ENCODE data around the gene PTPRN. TPM values are rescaled to one million over a fixed set of nuclear protein-coding genes. Genes with fewer than 3 reads are reported as not detected.

Gene PTPRN
- total RNA-seq, 4 donors from 2014 or later, result 0.12 to 1.0 TPM; not detected in 2

DNA sequence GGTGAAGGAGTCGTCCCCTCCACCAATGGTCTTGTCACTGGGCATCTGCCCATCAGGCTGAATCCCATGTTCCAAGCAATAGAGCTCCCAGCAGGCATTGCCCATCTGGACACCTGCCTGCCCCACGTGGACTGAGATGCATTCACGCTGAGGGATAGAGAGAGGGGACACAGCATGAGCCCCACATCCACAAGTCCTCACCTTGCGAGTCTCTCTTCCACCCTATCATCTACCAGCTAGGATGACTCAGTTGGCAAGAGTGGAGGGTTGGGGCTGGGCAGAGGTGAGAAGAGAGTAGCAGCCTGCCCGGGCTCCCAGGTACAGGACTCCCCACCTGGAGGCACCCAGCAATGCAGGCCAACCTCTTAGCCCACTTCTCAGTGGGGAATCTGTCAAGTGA is 57.1 kb downstream of the PTPRN start:
- TF ChIP-seq, protein P1, sequence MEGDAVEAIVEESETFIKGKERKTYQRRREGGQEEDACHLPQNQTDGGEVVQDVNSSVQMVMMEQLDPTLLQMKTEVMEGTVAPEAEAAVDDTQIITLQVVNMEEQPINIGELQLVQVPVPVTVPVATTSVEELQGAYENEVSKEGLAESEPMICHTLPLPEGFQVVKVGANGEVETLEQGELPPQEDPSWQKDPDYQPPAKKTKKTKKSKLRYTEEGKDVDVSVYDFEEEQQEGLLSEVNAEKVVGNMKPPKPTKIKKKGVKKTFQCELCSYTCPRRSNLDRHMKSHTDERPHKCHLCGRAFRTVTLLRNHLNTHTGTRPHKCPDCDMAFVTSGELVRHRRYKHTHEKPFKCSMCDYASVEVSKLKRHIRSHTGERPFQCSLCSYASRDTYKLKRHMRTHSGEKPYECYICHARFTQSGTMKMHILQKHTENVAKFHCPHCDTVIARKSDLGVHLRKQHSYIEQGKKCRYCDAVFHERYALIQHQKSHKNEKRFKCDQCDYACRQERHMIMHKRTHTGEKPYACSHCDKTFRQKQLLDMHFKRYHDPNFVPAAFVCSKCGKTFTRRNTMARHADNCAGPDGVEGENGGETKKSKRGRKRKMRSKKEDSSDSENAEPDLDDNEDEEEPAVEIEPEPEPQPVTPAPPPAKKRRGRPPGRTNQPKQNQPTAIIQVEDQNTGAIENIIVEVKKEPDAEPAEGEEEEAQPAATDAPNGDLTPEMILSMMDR (IDR thresholded peaks at IDR 0.05), result no peak
- no peak for DNase-seq (ENCODE audit: low spot score)
- ATAC-seq (ENCODE audit: low FRiP score), result no peak

DNA sequence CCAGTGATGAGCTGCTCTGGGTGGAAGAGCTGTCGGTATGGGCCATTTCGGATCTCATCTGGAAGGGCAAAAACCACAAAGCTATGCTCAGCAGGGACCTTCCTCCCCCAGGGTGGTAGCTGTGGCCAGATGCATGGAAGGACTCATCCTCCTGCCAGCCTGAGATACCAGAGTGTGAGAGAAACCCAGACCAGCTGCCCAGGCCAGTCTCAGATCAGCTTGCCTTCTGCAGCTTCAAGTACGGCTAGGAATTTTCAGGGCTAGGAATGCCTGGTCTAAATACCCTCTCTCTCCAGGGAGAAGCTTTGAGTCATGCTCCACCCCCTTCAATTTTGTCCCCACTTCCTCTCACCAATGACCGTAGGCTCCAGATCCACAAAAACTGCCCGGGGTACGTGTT is 57.5 kb downstream of the PTPRN start:
- DNase-seq (ENCODE audit: low spot score) (no peak), ATAC-seq (ENCODE audit: low FRiP score) (no peak)
- TF ChIP-seq, protein P1 (IDR thresholded peaks at IDR 0.05), result no peak

DNA sequence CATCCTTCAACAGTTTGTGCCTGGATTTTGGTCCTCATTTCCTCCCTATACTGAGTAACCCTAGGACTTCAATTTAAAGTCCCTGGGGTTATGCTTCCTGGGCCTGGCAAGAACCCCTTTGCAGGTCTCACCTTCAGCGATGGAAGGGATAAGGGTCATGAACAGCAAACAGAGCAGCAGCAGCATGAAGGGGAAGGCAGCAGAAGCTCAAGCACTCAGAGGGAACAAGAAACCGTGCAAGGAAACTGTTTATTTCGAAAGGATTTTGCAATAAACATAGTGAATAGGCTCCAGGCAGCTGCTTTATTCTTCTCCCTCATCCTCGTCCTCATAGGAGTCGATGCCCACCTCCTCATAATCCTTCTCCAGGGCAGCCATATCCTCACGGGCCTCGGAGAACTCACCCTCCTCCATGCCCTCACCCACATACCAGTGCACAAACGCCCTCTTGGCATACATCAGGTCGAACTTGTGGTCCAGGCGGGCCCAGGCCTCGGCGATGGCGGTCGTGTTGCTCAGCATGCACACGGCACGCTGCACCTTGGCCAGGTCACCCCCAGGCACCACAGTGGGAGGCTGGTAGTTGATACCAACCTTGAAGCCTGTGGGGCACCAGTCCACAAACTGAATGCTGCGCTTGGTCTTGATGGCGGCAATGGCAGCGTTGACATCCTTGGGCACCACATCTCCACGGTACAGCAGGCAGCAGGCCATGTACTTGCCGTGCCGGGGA is 59.0 kb downstream of the PTPRN start:
- ATAC-seq (ENCODE audit: low FRiP score) (no peak), DNase-seq (ENCODE audit: low spot score) (no peak)
- TF ChIP-seq, protein P1 (IDR thresholded peaks at IDR 0.05), result no peak

DNA sequence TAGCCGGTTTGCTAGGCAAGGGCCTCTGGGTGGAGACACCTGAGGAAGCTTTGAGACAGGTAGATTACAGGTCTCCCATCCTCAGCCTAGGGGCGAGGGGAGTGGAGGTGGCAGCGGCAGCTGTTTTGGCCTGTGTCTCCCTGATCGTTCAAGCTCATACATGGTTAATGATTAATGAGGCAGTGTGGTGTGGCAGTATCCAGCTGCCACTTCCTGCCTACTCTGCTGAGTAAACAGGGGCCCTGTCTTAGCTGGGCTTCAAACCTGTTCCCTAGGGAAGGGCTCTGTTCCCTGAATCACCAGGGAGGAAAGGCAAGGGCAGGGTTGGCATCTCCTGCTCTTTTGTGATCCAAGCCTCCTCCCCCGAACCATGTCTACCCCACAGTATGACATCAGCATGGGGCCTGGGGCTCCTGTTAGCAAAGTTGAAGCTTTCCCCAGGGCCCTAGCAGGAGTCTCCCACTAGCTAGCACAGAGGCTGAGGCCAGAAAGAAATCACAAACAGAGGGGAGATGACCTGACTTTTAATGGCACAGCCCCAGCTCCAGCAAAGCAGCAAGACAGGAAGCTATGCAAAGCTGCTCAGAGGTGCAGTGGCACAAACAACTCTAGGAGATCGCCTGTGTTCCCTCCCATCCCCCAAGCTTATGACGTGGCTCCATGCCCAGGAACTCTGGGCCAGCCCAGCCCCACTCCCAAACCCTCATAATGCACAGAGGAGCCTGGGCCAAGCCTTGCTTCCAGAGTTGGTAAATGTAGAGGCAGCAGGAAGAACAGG is 59.8 kb downstream of the PTPRN start:
- TF ChIP-seq, protein P1 (IDR thresholded peaks at IDR 0.05), result no peak
- no peak for DNase-seq (ENCODE audit: low spot score)
- peak; percentile 16 for ATAC-seq (ENCODE audit: low FRiP score)

DNA sequence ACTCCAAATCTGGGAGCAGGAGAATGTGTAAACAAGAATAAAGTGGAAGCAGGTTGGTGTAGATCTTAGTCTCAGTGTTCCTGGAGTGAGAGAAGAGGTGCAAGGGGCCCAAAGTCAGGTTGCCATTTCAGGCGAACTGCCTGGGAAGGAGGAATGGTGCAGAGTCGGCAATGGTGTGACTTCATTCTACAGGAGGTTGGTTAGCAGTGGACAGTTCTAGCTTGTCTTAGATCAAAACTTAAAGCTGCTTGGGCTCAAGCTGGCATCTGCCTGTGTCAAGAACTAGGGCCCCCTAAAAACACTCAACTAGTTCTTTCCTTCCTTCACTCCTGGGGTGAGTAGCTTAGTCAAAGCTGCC is 60.4 kb downstream of the PTPRN start:
- ATAC-seq (ENCODE audit: low FRiP score) (no peak), DNase-seq (ENCODE audit: low spot score) (no peak)
- TF ChIP-seq, protein P1 (IDR thresholded peaks at IDR 0.05), result no peak

DNA sequence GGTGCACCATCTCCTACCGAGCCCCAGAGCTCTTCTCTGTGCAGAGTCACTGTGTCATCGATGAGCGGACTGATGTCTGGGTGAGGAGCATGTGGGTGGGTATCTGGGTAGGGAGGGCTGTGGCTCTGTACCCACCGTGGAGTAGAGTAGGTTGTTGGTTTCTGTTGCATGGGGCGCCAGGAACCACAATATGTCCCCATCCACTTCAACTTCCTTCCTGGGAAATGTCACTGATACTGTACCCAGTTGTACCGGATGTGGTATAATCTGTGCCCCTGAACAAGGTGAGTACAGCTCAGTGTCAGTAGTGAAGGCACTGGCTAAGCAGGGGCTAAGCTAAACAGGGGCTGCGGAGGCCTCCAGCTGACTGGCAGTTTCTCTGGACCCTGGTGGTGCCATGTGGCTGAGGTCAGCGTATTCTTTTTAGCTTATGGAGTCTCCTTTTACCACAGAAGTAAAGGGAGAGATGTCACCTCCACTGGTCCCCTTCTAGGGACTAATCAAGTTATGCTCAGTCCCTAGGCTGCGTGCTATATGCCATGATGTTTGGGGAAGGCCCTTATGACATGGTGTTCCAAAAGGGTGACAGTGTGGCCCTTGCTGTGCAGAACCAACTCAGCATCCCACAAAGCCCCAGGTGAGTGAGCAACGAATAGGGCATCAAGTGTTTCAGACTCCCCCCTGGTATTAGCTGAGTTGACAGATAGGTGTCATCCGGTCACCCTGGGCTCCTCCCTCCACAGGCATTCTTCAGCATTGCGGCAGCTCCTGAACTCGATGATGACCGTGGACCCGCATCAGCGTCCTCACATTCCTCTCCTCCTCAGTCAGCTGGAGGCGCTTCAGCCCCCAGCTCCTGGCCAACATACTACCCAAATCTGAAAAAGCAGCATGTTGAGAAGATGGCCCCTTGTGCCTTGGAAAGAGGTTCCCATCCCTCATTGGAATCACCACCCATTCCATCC is 61.2 kb downstream of the PTPRN start:
- ATAC-seq (ENCODE audit: low FRiP score) (no peak), DNase-seq (ENCODE audit: low spot score) (no peak)
- TF ChIP-seq, protein P1 (IDR thresholded peaks at IDR 0.05), result no peak

Data from omental fat pad (tissue), 4 donors.